ENCODE data around the gene CELF2.
"Not testable (repeated sequence)": the region's sequence is repeated elsewhere in the genome, so short reads cannot be mapped to it uniquely, and the experiment has no call there.

Gene CELF2

GRCh38 chr10:11017570-11018431, at the start of gene CELF2:
Gene CELF2, plus strand, starts transcription at chr10:11017872. Its CDS starts 218 bp downstream, at chr10:11018090.
- no peak for DNase-seq

GRCh38 chr10:10968257-10968588, 49.4 kb upstream of the CELF2 start:
- DNase-seq = no peak

- no peak for DNase-seq
Observed at GRCh38 chr10:10973310-10973709, 44.4 kb upstream of the CELF2 start.

GRCh38 chr10:10975647-10976046, 42.0 kb upstream of the CELF2 start:
- DNase-seq = no peak

GRCh38 chr10:10976652-10977051, 41.0 kb upstream of the CELF2 start:
- no peak for DNase-seq

GRCh38 chr10:10977226-10977956, 40.3 kb upstream of the CELF2 start:
- no peak for DNase-seq

GRCh38 chr10:10977978-10978377, 39.7 kb upstream of the CELF2 start:
- peak; percentile 39 for DNase-seq

GRCh38 chr10:10985361-10985760, 32.3 kb upstream of the CELF2 start:
- DNase-seq = no peak

- no peak for DNase-seq
Observed at GRCh38 chr10:10986606-10987005, 31.1 kb upstream of the CELF2 start.

GRCh38 chr10:10987111-10987510, 30.6 kb upstream of the CELF2 start:
- no peak for DNase-seq

GRCh38 chr10:10989669-10990068, 28.0 kb upstream of the CELF2 start:
- no peak for DNase-seq

- DNase-seq = no peak
Observed at GRCh38 chr10:10991144-10991543, 26.5 kb upstream of the CELF2 start.

GRCh38 chr10:10992072-10992471, 25.6 kb upstream of the CELF2 start:
- no peak for DNase-seq

GRCh38 chr10:10992961-10993714, 24.5 kb upstream of the CELF2 start:
- no peak for DNase-seq

GRCh38 chr10:10993785-10994184, 23.9 kb upstream of the CELF2 start:
- no peak for DNase-seq

GRCh38 chr10:10994360-10994759, 23.3 kb upstream of the CELF2 start:
- DNase-seq = no peak

GRCh38 chr10:10995120-10995519, 22.6 kb upstream of the CELF2 start:
- no peak for DNase-seq

GRCh38 chr10:10996966-10997620, 20.6 kb upstream of the CELF2 start:
- no peak for DNase-seq

GRCh38 chr10:10999501-10999900, 18.2 kb upstream of the CELF2 start:
- DNase-seq = not testable (repeated sequence)

GRCh38 chr10:11002485-11002884, 15.2 kb upstream of the CELF2 start:
- DNase-seq = no peak

GRCh38 chr10:11002916-11003315, 14.8 kb upstream of the CELF2 start:
- DNase-seq = no peak

- peak; percentile 16 for DNase-seq
Observed at GRCh38 chr10:11003679-11004078, 14.0 kb upstream of the CELF2 start.

All from HCEC 1CT (cell line).